ENCODE data around the gene NEIL3. TPM values are rescaled to one million over a fixed set of nuclear protein-coding genes. Genes with fewer than 3 reads are reported as not detected.
A peak's percentile ranks its signal among the peaks of the same experiment; 100 is the strongest.

The NEIL3 gene
- total RNA-seq, 2 donors from 2014 or later: not detected

- Histone ChIP-seq H3K4me3 (no peak overlapping the region), H3K9me3 (no peaks in the 10 kb centered on the region), H3K4me1 (ENCODE audit: control insufficient read depth in 1 of 2, low read depth in 2 of 2) (peaks cover 8 to 10% of the 10 kb centered on the region in 2 donors), H3K36me3 (no peaks in the 10 kb centered on the region), H3K27me3 (replicated peaks; ENCODE audit: insufficient read depth) (no peaks in the 10 kb centered on the region), H3K27ac (no peak overlapping the region)
- ATAC-seq (ENCODE audit: insufficient number of reproducible peaks, low FRiP score, low read depth) (no peak), DNase-seq (ENCODE audit: low spot score) (no peak)
- TF ChIP-seq, protein P1, sequence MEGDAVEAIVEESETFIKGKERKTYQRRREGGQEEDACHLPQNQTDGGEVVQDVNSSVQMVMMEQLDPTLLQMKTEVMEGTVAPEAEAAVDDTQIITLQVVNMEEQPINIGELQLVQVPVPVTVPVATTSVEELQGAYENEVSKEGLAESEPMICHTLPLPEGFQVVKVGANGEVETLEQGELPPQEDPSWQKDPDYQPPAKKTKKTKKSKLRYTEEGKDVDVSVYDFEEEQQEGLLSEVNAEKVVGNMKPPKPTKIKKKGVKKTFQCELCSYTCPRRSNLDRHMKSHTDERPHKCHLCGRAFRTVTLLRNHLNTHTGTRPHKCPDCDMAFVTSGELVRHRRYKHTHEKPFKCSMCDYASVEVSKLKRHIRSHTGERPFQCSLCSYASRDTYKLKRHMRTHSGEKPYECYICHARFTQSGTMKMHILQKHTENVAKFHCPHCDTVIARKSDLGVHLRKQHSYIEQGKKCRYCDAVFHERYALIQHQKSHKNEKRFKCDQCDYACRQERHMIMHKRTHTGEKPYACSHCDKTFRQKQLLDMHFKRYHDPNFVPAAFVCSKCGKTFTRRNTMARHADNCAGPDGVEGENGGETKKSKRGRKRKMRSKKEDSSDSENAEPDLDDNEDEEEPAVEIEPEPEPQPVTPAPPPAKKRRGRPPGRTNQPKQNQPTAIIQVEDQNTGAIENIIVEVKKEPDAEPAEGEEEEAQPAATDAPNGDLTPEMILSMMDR (IDR thresholded peaks at IDR 0.05): no peak
Observed at GRCh38 chr4:177311589-177311988, 1.9 kb downstream of the NEIL3 start.

DNA sequence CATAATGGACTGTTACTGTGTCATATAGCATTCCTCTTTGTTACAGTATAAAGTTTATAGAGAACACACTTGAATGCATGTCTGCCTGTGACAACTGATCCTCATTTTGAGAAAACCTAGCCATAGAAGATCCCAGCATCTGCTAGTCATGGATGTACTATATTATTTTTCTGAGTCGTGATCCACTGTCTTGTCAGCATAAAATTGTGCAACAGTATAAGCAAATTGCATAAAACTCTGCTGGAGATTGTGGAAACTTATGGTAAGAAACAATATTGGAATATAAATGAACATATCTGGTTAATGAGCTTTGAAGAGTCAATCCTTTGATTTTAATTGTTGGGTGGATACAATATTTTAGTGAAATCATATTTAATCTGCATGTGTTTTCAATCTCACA, 3.6 kb downstream of the NEIL3 start:
- no peaks in the 10 kb centered on the region for H3K36me3 ChIP-seq
- no peak overlapping the region for H3K27ac ChIP-seq
- H3K9me3 ChIP-seq: no peaks in the 10 kb centered on the region
- H3K4me3 ChIP-seq: no peak overlapping the region
- ATAC-seq (ENCODE audit: insufficient number of reproducible peaks, low FRiP score, low read depth) (no peak), DNase-seq (ENCODE audit: low spot score) (no peak)
- H3K4me1 ChIP-seq (ENCODE audit: control insufficient read depth in 1 of 2, low read depth in 2 of 2): peaks cover 8 to 10% of the 10 kb centered on the region in 2 donors
- no peaks in the 10 kb centered on the region for H3K27me3 ChIP-seq (replicated peaks; ENCODE audit: insufficient read depth)
- TF ChIP-seq, protein P1 (IDR thresholded peaks at IDR 0.05): no peak

GRCh38 chr4:177315767-177316464, 6.2 kb downstream of the NEIL3 start:
- Histone ChIP-seq H3K27ac (no peak overlapping the region), H3K4me1 (ENCODE audit: control insufficient read depth in 1 of 2, low read depth in 2 of 2) (no peaks in the 10 kb centered on the region), H3K4me3 (peak overlapping the region; percentile 33), H3K36me3 (no peaks in the 10 kb centered on the region), H3K27me3 (replicated peaks; ENCODE audit: insufficient read depth) (no peaks in the 10 kb centered on the region), H3K9me3 (no peaks in the 10 kb centered on the region)
- no peak for DNase-seq (ENCODE audit: low spot score)
- ATAC-seq (ENCODE audit: insufficient number of reproducible peaks, low FRiP score, low read depth): no peak
- TF ChIP-seq, protein P1 (IDR thresholded peaks at IDR 0.05): no peak

DNA sequence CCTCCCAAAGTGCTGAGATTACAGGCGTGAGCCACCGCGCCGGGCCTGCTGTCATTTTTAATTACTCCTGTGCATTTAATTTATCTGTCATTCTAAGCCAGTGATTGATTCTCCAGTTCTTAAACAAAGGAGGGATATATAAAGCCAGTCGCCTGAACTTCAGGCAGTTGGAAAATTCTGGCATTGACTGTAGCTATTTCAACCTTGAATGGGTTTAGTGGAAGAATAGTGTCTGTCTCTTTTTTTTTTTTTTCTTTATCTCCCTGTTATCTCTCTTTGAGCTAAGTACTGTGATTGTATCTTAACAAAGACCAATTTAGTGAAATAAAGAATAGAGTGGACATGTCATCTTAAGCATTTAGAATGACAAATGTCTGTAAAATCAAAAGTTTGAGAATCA, 11.0 kb downstream of the NEIL3 start:
- no peak for ATAC-seq (ENCODE audit: insufficient number of reproducible peaks, low FRiP score, low read depth)

GRCh38 chr4:177321647-177322046, 12.0 kb downstream of the NEIL3 start:
- no peak for ATAC-seq (ENCODE audit: insufficient number of reproducible peaks, low FRiP score, low read depth)
- no peaks in the 10 kb centered on the region for H3K9me3 ChIP-seq
- no peak overlapping the region for H3K27ac ChIP-seq
- TF ChIP-seq, protein P1 (IDR thresholded peaks at IDR 0.05): no peak
- no peaks in the 10 kb centered on the region for H3K27me3 ChIP-seq (replicated peaks; ENCODE audit: insufficient read depth)
- peaks cover 10 to 22% of the 10 kb centered on the region in 2 donors for H3K4me1 ChIP-seq (ENCODE audit: control insufficient read depth in 1 of 2, low read depth in 2 of 2)
- H3K36me3 ChIP-seq: no peaks in the 10 kb centered on the region
- no peak overlapping the region for H3K4me3 ChIP-seq
- DNase-seq (ENCODE audit: low spot score): no peak

More for the DNA sequence above, 11.0 kb downstream of the NEIL3 start:
- TF ChIP-seq, protein P1 (IDR thresholded peaks at IDR 0.05): no peak
- Histone ChIP-seq H3K9me3 (no peaks in the 10 kb centered on the region), H3K27me3 (replicated peaks; ENCODE audit: insufficient read depth) (no peaks in the 10 kb centered on the region), H3K4me3 (no peak overlapping the region), H3K36me3 (no peaks in the 10 kb centered on the region), H3K27ac (no peak overlapping the region), H3K4me1 (ENCODE audit: control insufficient read depth in 1 of 2, low read depth in 2 of 2) (peaks cover 10 to 22% of the 10 kb centered on the region in 2 donors)
- DNase-seq (ENCODE audit: low spot score): no peak

All from thoracic aorta (tissue), 2 donors.